Endodermal cell (in vitro differentiated cells): ENCODE data around the gene LPAR6. TPM values are rescaled to one million over a fixed set of nuclear protein-coding genes. Genes with fewer than 3 reads are reported as not detected.

Experiments used
- DNase-seq: peaks from one replicate; pipeline ENCODE4 v3.0.0-alpha.2; 2017
- H3K27ac ChIP-seq: 2 replicates; pipeline ENCODE4 v1.5.1; 2013; ENCODE audit warnings: mild to moderate bottlenecking, low read depth, low read length, moderate library complexity
- H3K27me3 ChIP-seq: 2 replicates; pipeline ENCODE4 v1.6.1; 2013; ENCODE audit warnings: mild to moderate bottlenecking, low read length, moderate library complexity; ENCODE audit not compliant: insufficient read depth, control insufficient read depth, poor library complexity, severe bottlenecking
- H3K36me3 ChIP-seq: 2 replicates; pipeline ENCODE4 v1.7.0; 2013; ENCODE audit warnings: mild to moderate bottlenecking, low read length, moderate library complexity; ENCODE audit not compliant: control insufficient read depth, insufficient read depth
- H3K4me1 ChIP-seq: one replicate; pipeline ENCODE4 v1.7.0; 2013; ENCODE audit warnings: low read length; ENCODE audit not compliant: control insufficient read depth, insufficient read depth
- H3K4me3 ChIP-seq: 2 replicates; pipeline ENCODE4 v1.5.1; 2013; ENCODE audit warnings: mild to moderate bottlenecking, low read length, moderate library complexity
- H3K9ac ChIP-seq: 2 replicates; pipeline ENCODE4 v1.6.1; 2013; ENCODE audit warnings: mild to moderate bottlenecking, low read length, moderate library complexity; ENCODE audit not compliant: poor library complexity, severe bottlenecking; ENCODE audit errors: extremely low read depth
- H3K9me3 ChIP-seq: 2 replicates; pipeline ENCODE4 v1.6.1; 2013; ENCODE audit warnings: mild to moderate bottlenecking, low read length, moderate library complexity; ENCODE audit not compliant: control insufficient read depth
- H3K27ac Mint-ChIP-seq: 2 replicates; pipeline ENCODE4 v1.8.0; 2020; ENCODE audit warnings: mixed read lengths
- H3K27me3 Mint-ChIP-seq: 2 replicates; pipeline ENCODE4 v1.8.0; 2021; ENCODE audit warnings: mild to moderate bottlenecking, mixed read lengths; ENCODE audit not compliant: insufficient read depth
- H3K36me3 Mint-ChIP-seq: 2 replicates; pipeline ENCODE4 v1.8.0; 2020; ENCODE audit warnings: low read depth, mixed read lengths
- H3K4me1 Mint-ChIP-seq: 2 replicates; pipeline ENCODE4 v1.8.0; 2020; ENCODE audit warnings: mixed read lengths
- H3K4me3 Mint-ChIP-seq: 2 replicates; pipeline ENCODE4 v1.8.0; 2020; ENCODE audit warnings: mild to moderate bottlenecking, moderate library complexity, mixed read lengths
- H3K9me3 Mint-ChIP-seq: 2 replicates; pipeline ENCODE4 v1.8.0; 2020; ENCODE audit warnings: mild to moderate bottlenecking, mixed read lengths
- CTCF ChIP-seq: fragments of 200-600 bp; sonication (generic); conservative IDR thresholded peaks from 2 replicates; pipeline ENCODE4 v1.5.0; 2021; ENCODE audit warnings: antibody characterized with exemption, mild to moderate bottlenecking
- WGBS, 2 experiments: methylation state at CpG; one replicate each; pipeline versions ENCODE4 v1.1.5 to v1.1.7; 2013; ENCODE audit warnings: missing lambda C conversion rate in 2 of 2, mixed read lengths in 1 of 2; ENCODE audit not compliant: insufficient coverage in 1 of 2, insufficient read length in 1 of 2; 5-methylcytosine and 5-hydroxymethylcytosine counted together
- total RNA-seq, 2 donors: library from RNA; stranded (reverse); fragmentation: NEBNext Ultra II Directional in 1 of 2; extraction: Animal tissue kit (Norgen Biotek cat#: 25700) in 1 of 2; gene quantifications; 2 replicates in 1 of 2; 3 replicates in 1 of 2; pipeline ENCODE4 v1.2.1, GENCODE V29; 2021

The LPAR6 gene
- total RNA-seq, 2 donors from 2014 or later = 2.2 to 4.9 TPM

- Histone ChIP-seq H3K27me3 (no peaks in the 10 kb centered on the region), H3K4me3 (no peak overlapping the region), H3K36me3 (no peaks in the 10 kb centered on the region), H3K27ac (no peak overlapping the region), H3K4me1 (no peaks in the 10 kb centered on the region), H3K9me3 (no peaks in the 10 kb centered on the region), H3K9ac (no peak overlapping the region)
- peaks cover 41% of the 10 kb centered on the region for H3K36me3 Mint-ChIP-seq
- no peak overlapping the region for H3K4me3 Mint-ChIP-seq
- H3K9me3 Mint-ChIP-seq = peaks cover 26% of the 10 kb centered on the region
- H3K27me3 Mint-ChIP-seq = no peaks in the 10 kb centered on the region
- no peak for TF ChIP-seq CTCF
- no peak for DNase-seq
- H3K27ac Mint-ChIP-seq = no peak overlapping the region
- 82% methylated on average over 3 of the region's 3 CpGs; no CpG with 5 or more reads in 1 of the 2 experiments for WGBS, 2 experiments
- no peaks in the 10 kb centered on the region for H3K4me1 Mint-ChIP-seq
These were observed 19.7 kb downstream of the LPAR6 start for GRCh38 chr13:48393030-48393697.

GRCh38 chr13:48391257-48391656, 21.7 kb downstream of the LPAR6 start:
- no peaks in the 10 kb centered on the region for H3K4me1 ChIP-seq

GRCh38 chr13:48386816-48387215, 26.1 kb downstream of the LPAR6 start:
- 91 to 98% methylated on average over 6 to 8 of the region's 8 CpGs for WGBS, 2 experiments
- no peak for TF ChIP-seq CTCF

More at GRCh38 chr13:48391257-48391656, 21.7 kb downstream of the LPAR6 start:
- no peak overlapping the region for H3K27ac ChIP-seq
- TF ChIP-seq CTCF = no peak
- H3K4me3 Mint-ChIP-seq = no peak overlapping the region
- no peaks in the 10 kb centered on the region for H3K36me3 ChIP-seq
- peaks cover 35% of the 10 kb centered on the region for H3K36me3 Mint-ChIP-seq
- no peaks in the 10 kb centered on the region for H3K27me3 Mint-ChIP-seq
- no peaks in the 10 kb centered on the region for H3K9me3 ChIP-seq
- H3K4me1 Mint-ChIP-seq = no peaks in the 10 kb centered on the region
- no peak overlapping the region for H3K4me3 ChIP-seq
- 85 to 97% methylated on average over 2 to 3 of the region's 3 CpGs for WGBS, 2 experiments
- no peak for DNase-seq
- H3K27me3 ChIP-seq = no peaks in the 10 kb centered on the region
- no peak overlapping the region for H3K27ac Mint-ChIP-seq
- no peak overlapping the region for H3K9ac ChIP-seq
- peaks cover 16% of the 10 kb centered on the region for H3K9me3 Mint-ChIP-seq

More at GRCh38 chr13:48386816-48387215, 26.1 kb downstream of the LPAR6 start:
- no peak overlapping the region for H3K27ac Mint-ChIP-seq
- Histone ChIP-seq H3K4me1 (no peaks in the 10 kb centered on the region), H3K4me3 (no peak overlapping the region), H3K9ac (no peak overlapping the region), H3K9me3 (no peaks in the 10 kb centered on the region), H3K36me3 (no peaks in the 10 kb centered on the region), H3K27ac (no peak overlapping the region), H3K27me3 (no peaks in the 10 kb centered on the region)
- H3K4me1 Mint-ChIP-seq = no peaks in the 10 kb centered on the region
- no peaks in the 10 kb centered on the region for H3K36me3 Mint-ChIP-seq
- H3K4me3 Mint-ChIP-seq = no peak overlapping the region
- H3K27me3 Mint-ChIP-seq = no peaks in the 10 kb centered on the region
- no peaks in the 10 kb centered on the region for H3K9me3 Mint-ChIP-seq
- DNase-seq = no peak
